ENCODE results near the gene LLCFC1. TPM values are rescaled to one million over a fixed set of nuclear protein-coding genes. Genes with fewer than 3 reads are reported as not detected.

The LLCFC1 gene
- total RNA-seq, 1 experiment from 2014 or later = not detected

DNA sequence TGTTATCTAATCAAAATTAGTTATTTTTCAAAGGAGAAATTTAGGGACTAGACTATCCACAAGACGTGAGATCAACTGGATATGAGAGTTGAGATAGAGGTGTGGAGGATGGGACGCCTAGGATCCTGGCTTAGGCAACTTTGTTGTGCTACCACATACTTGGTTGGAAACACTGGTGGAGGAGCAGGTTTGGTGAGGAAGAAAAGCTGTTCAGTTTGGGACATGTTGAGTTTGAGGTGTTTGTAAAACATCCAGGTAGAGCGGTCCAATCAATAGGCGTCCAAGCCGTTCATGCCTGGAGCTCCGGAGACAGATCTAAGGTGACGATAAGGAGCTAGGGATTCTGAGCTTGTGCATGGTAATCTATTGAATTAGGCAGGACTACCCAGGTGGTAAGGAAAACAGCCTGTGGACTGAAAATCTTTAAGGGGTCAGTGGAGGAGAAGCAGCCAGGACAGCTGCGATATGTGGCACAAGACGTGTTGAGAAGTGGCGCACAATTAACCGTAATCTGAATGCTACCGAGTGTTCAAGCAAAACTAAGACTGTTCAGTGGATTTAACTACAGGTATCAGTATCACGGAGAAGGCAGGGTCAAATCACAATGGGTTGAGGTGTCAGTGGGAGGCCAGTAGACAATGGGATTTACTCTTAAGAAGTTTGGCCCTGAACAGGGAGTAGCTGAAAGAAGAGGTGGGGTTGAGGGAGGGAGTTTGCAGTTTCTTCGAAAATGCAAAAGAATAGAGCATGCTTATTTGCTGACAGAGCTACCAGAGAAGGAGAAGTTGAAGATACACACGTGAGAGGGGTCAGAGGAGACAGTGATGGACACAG lies 37.6 kb upstream of the LLCFC1 start:
- Mint-ChIP-seq H3K36me3 (peaks cover 24% of the 10 kb centered on the region), H3K4me3 (no peak overlapping the region), H3K9me3 (peaks cover 38% of the 10 kb centered on the region), H3K4me1 (peaks cover 13% of the 10 kb centered on the region), H3K27ac (no peak overlapping the region), H3K27me3 (ENCODE audit: low read depth) (peaks cover 7% of the 10 kb centered on the region)
- ChIA-PET POLR2A (no interaction called here), CTCF (interaction anchor here (0.9 to 1.3 kb wide), 2 partner anchors 24 to 314 kb away, joined by 3 to 4 read pairs; no protein-coding TSS in a partner anchor)
- no peak for TF ChIP-seq AR (CRISPR knock-in tag; IDR thresholded peaks at IDR 0.05)
- no peak for TF ChIP-seq NR1H2 (CRISPR knock-in tag; IDR thresholded peaks at IDR 0.05)
- TF ChIP-seq, protein P1, sequence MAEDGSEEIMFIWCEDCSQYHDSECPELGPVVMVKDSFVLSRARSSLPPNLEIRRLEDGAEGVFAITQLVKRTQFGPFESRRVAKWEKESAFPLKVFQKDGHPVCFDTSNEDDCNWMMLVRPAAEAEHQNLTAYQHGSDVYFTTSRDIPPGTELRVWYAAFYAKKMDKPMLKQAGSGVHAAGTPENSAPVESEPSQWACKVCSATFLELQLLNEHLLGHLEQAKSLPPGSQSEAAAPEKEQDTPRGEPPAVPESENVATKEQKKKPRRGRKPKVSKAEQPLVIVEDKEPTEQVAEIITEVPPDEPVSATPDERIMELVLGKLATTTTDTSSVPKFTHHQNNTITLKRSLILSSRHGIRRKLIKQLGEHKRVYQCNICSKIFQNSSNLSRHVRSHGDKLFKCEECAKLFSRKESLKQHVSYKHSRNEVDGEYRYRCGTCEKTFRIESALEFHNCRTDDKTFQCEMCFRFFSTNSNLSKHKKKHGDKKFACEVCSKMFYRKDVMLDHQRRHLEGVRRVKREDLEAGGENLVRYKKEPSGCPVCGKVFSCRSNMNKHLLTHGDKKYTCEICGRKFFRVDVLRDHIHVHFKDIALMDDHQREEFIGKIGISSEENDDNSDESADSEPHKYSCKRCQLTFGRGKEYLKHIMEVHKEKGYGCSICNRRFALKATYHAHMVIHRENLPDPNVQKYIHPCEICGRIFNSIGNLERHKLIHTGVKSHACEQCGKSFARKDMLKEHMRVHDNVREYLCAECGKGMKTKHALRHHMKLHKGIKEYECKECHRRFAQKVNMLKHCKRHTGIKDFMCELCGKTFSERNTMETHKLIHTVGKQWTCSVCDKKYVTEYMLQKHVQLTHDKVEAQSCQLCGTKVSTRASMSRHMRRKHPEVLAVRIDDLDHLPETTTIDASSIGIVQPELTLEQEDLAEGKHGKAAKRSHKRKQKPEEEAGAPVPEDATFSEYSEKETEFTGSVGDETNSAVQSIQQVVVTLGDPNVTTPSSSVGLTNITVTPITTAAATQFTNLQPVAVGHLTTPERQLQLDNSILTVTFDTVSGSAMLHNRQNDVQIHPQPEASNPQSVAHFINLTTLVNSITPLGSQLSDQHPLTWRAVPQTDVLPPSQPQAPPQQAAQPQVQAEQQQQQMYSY (CRISPR knock-in tag; IDR thresholded peaks at IDR 0.05) = no peak
- no peak for TF ChIP-seq ZNF423 (CRISPR knock-in tag; IDR thresholded peaks at IDR 0.05)
- TF ChIP-seq SMAD4 (CRISPR knock-in tag; IDR thresholded peaks at IDR 0.05) = no peak
- TF ChIP-seq GTF2I (CRISPR knock-in tag; conservative IDR thresholded peaks at IDR 0.05) = no peak
- TF ChIP-seq NFYB (CRISPR knock-in tag; conservative IDR thresholded peaks at IDR 0.05; ENCODE audit: low read depth) = no peak
- TF ChIP-seq ZNF232 (CRISPR knock-in tag; IDR thresholded peaks at IDR 0.05) = no peak
- no peak for DNase-seq (ENCODE audit: low spot score)
- ATAC-seq = no peak

DNA sequence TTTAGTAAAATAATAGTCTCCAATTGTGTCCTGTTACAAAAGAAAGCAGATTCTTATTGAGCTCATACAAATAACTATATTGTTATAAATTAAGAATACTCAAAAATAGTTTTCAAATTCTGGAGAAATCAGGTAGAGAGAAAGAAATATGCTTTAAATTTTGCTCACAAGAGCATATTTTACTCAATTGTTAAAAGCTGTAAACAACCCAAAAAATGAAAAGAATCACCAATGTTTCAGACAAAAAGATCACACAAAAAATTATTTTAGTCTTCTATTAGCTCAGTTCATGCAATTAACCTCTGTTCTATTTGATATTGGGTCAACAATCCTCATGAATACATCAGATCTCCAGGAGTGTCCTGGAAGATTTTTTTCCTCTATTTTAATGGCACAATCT lies 35.2 kb upstream of the LLCFC1 start:
- Mint-ChIP-seq H3K27ac (no peak overlapping the region), H3K9me3 (peaks cover 51% of the 10 kb centered on the region), H3K36me3 (peaks cover 34% of the 10 kb centered on the region), H3K27me3 (ENCODE audit: low read depth) (peaks cover 10% of the 10 kb centered on the region), H3K4me3 (no peak overlapping the region), H3K4me1 (0 out of 2 replicates have a peak, but pooled peaks cover 5% of the 10 kb centered on the region)
- CTCF ChIA-PET = interaction anchor here (0.7 kb wide), 1 partner anchor 22 kb away, joined by 3 read pairs; no protein-coding TSS in a partner anchor
- no peak for ATAC-seq
- no peak for DNase-seq (ENCODE audit: low spot score)
- POLR2A ChIA-PET = no interaction called here
- TF ChIP-seq FOXK1 (CRISPR knock-in tag; IDR thresholded peaks at IDR 0.05) (no peak), JUN (CRISPR knock-in tag; IDR thresholded peaks at IDR 0.05) (no peak), TEAD1 (CRISPR knock-in tag; IDR thresholded peaks at IDR 0.05) (no peak), NFE2L1 (CRISPR knock-in tag; IDR thresholded peaks at IDR 0.05) (no peak), GTF2I (CRISPR knock-in tag; conservative IDR thresholded peaks at IDR 0.05) (no peak), STAT6 (CRISPR knock-in tag; conservative IDR thresholded peaks at IDR 0.05; ENCODE audit: low read depth) (no peak), CREM (CRISPR knock-in tag; IDR thresholded peaks at IDR 0.05) (no peak), ZNF263 (CRISPR knock-in tag; IDR thresholded peaks at IDR 0.05; ENCODE audit: low read depth) (no peak)
- TF ChIP-seq, protein P2, sequence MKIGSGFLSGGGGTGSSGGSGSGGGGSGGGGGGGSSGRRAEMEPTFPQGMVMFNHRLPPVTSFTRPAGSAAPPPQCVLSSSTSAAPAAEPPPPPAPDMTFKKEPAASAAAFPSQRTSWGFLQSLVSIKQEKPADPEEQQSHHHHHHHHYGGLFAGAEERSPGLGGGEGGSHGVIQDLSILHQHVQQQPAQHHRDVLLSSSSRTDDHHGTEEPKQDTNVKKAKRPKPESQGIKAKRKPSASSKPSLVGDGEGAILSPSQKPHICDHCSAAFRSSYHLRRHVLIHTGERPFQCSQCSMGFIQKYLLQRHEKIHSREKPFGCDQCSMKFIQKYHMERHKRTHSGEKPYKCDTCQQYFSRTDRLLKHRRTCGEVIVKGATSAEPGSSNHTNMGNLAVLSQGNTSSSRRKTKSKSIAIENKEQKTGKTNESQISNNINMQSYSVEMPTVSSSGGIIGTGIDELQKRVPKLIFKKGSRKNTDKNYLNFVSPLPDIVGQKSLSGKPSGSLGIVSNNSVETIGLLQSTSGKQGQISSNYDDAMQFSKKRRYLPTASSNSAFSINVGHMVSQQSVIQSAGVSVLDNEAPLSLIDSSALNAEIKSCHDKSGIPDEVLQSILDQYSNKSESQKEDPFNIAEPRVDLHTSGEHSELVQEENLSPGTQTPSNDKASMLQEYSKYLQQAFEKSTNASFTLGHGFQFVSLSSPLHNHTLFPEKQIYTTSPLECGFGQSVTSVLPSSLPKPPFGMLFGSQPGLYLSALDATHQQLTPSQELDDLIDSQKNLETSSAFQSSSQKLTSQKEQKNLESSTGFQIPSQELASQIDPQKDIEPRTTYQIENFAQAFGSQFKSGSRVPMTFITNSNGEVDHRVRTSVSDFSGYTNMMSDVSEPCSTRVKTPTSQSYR (CRISPR knock-in tag; IDR thresholded peaks at IDR 0.05) = no peak
- TF ChIP-seq, protein P3, sequence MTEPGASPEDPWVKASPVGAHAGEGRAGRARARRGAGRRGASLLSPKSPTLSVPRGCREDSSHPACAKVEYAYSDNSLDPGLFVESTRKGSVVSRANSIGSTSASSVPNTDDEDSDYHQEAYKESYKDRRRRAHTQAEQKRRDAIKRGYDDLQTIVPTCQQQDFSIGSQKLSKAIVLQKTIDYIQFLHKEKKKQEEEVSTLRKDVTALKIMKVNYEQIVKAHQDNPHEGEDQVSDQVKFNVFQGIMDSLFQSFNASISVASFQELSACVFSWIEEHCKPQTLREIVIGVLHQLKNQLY (CRISPR knock-in tag; IDR thresholded peaks at IDR 0.05) = no peak
- TF ChIP-seq, protein P1 (CRISPR knock-in tag; IDR thresholded peaks at IDR 0.05) = no peak
